HUES64 (cell line): ENCODE data around the gene SORD.
"Not testable (repeated sequence)": the region's sequence is repeated elsewhere in the genome, so short reads cannot be mapped to it uniquely, and the experiment has no call there.

Source experiments
- H3K27ac ChIP-seq: 2 replicates; pipeline ENCODE4 v1.7.0; 2013; ENCODE audit warnings: low read depth, low read length, inconsistent platforms
- H3K27me3 ChIP-seq: 2 replicates; pipeline ENCODE4 v1.6.1; 2013; ENCODE audit warnings: mild to moderate bottlenecking, low read length; ENCODE audit not compliant: insufficient read depth
- H3K36me3 ChIP-seq: 2 replicates; pipeline ENCODE4 v1.6.1; 2013; ENCODE audit warnings: mild to moderate bottlenecking, low read length; ENCODE audit not compliant: insufficient read depth
- H3K4me1 ChIP-seq: 2 replicates; pipeline ENCODE4 v1.6.1; 2013; ENCODE audit warnings: mild to moderate bottlenecking, low read length, moderate library complexity; ENCODE audit not compliant: insufficient read depth
- H3K4me3 ChIP-seq: 2 replicates; pipeline ENCODE4 v1.5.1; 2013; ENCODE audit warnings: mild to moderate bottlenecking, low read length, moderate library complexity
- H3K9ac ChIP-seq: 2 replicates; pipeline ENCODE4 v1.6.1; 2013; ENCODE audit warnings: mild to moderate bottlenecking, low read depth, low read length
- H3K9me3 ChIP-seq: 2 replicates; pipeline ENCODE4 v1.6.1; 2013; ENCODE audit warnings: low read depth, low read length; ENCODE audit not compliant: insufficient read depth
- WGBS: fragments of 150-250, 120-280 bp; methylation state at CpG from one replicate; pipeline ENCODE4 v1.1.7; 2013; ENCODE audit warnings: missing lambda C conversion rate; 5-methylcytosine and 5-hydroxymethylcytosine counted together

SORD gene

GRCh38 chr15:45026651-45027190, 3.7 kb downstream of the SORD start:
- Histone ChIP-seq H3K9me3 (peaks cover 20% of the 10 kb centered on the region), H3K27ac (no peak overlapping the region), H3K9ac (no peak overlapping the region), H3K4me3 (no peak overlapping the region), H3K27me3 (no peaks in the 10 kb centered on the region), H3K36me3 (peaks cover 43% of the 10 kb centered on the region), H3K4me1 (peaks cover 7% of the 10 kb centered on the region; the same call in 1 of the 2 replicates)
- 94% methylated on average over 5 of the region's 5 CpGs for WGBS

GRCh38 chr15:45027220-45027619, 4.2 kb downstream of the SORD start:
- Histone ChIP-seq H3K27ac (no peak overlapping the region), H3K9ac (no peak overlapping the region), H3K36me3 (peaks cover 43% of the 10 kb centered on the region), H3K27me3 (no peaks in the 10 kb centered on the region), H3K4me3 (no peak overlapping the region), H3K4me1 (peaks cover 7% of the 10 kb centered on the region; the same call in 1 of the 2 replicates), H3K9me3 (peaks cover 20% of the 10 kb centered on the region)
- 88% methylated on average over 4 of the region's 4 CpGs for WGBS

- Histone ChIP-seq H3K27ac (no peak overlapping the region), H3K4me1 (no peaks in the 10 kb centered on the region), H3K9ac (no peak overlapping the region), H3K27me3 (no peaks in the 10 kb centered on the region), H3K4me3 (no peak overlapping the region), H3K9me3 (peaks cover 20% of the 10 kb centered on the region), H3K36me3 (peaks cover 43% of the 10 kb centered on the region)
- 89% methylated on average over 3 of the region's 3 CpGs for WGBS
Observed at GRCh38 chr15:45030743-45031142, 7.7 kb downstream of the SORD start.

GRCh38 chr15:45031522-45032028, 8.6 kb downstream of the SORD start:
- not testable (repeated sequence) for H3K4me3 ChIP-seq, H3K9ac ChIP-seq, H3K27me3 ChIP-seq, H3K27ac ChIP-seq, H3K4me1 ChIP-seq
- WGBS = 96% methylated on average over 1 of the region's 4 CpGs
- Histone ChIP-seq H3K9me3 (peaks cover 20% of the 10 kb centered on the region), H3K36me3 (peaks cover 45% of the 10 kb centered on the region)

GRCh38 chr15:45032501-45032900, 9.5 kb downstream of the SORD start:
- not testable (repeated sequence) for H3K27me3 ChIP-seq, H3K4me3 ChIP-seq, H3K9ac ChIP-seq, H3K4me1 ChIP-seq, H3K27ac ChIP-seq
- Histone ChIP-seq H3K9me3 (peaks cover 20% of the 10 kb centered on the region), H3K36me3 (peaks cover 36% of the 10 kb centered on the region)
- WGBS = 100% methylated on average over 1 of the region's 2 CpGs

- H3K36me3 ChIP-seq = peaks cover 24% of the 10 kb centered on the region
- H3K4me1 ChIP-seq, H3K27ac ChIP-seq, H3K4me3 ChIP-seq, H3K27me3 ChIP-seq, H3K9ac ChIP-seq: not testable (repeated sequence)
- H3K9me3 ChIP-seq = peaks cover 13% of the 10 kb centered on the region
- 95% methylated on average over 3 of the region's 4 CpGs for WGBS
Observed at GRCh38 chr15:45034087-45034486, 11.1 kb downstream of the SORD start.

GRCh38 chr15:45034600-45035375, 11.8 kb downstream of the SORD start:
- 96% methylated on average over 56 of the region's 56 CpGs for WGBS
- not testable (repeated sequence) for H3K4me1 ChIP-seq, H3K27ac ChIP-seq

GRCh38 chr15:45036812-45037781, 14.1 kb downstream of the SORD start:
- not testable (repeated sequence) for H3K9me3 ChIP-seq, H3K36me3 ChIP-seq, H3K4me1 ChIP-seq, H3K27me3 ChIP-seq, H3K27ac ChIP-seq, H3K4me3 ChIP-seq, H3K9ac ChIP-seq
- 63% methylated on average over 4 of the region's 6 CpGs for WGBS

More at GRCh38 chr15:45034600-45035375, 11.8 kb downstream of the SORD start:
- H3K9ac ChIP-seq, H3K27me3 ChIP-seq, H3K9me3 ChIP-seq, H3K4me3 ChIP-seq: not testable (repeated sequence)
- H3K36me3 ChIP-seq = peaks cover 17% of the 10 kb centered on the region

GRCh38 chr15:45037936-45038335, 14.9 kb downstream of the SORD start:
- no peaks in the 10 kb centered on the region for H3K27me3 ChIP-seq
- no peaks in the 10 kb centered on the region for H3K4me1 ChIP-seq
- peaks cover 2% of the 10 kb centered on the region; the same call in 1 of the 2 replicates for H3K36me3 ChIP-seq
- H3K27ac ChIP-seq = no peak overlapping the region
- no peak overlapping the region for H3K9ac ChIP-seq
- no peaks in the 10 kb centered on the region for H3K9me3 ChIP-seq
- no peak overlapping the region for H3K4me3 ChIP-seq
- 92% methylated on average over 3 of the region's 4 CpGs for WGBS

GRCh38 chr15:45040396-45040795, 17.4 kb downstream of the SORD start:
- WGBS = no CpG with 5 or more reads among the region's 1 CpG
- H3K4me3 ChIP-seq, H3K27ac ChIP-seq, H3K27me3 ChIP-seq, H3K9me3 ChIP-seq, H3K9ac ChIP-seq, H3K4me1 ChIP-seq: not testable (repeated sequence)
- H3K36me3 ChIP-seq = peaks cover 15% of the 10 kb centered on the region

GRCh38 chr15:45041538-45041937, 18.5 kb downstream of the SORD start:
- not testable (repeated sequence) for H3K27me3 ChIP-seq, H3K9me3 ChIP-seq, H3K27ac ChIP-seq, H3K9ac ChIP-seq, H3K4me3 ChIP-seq, H3K4me1 ChIP-seq
- H3K36me3 ChIP-seq = peaks cover 18% of the 10 kb centered on the region
- WGBS = 95% methylated on average over 5 of the region's 5 CpGs
